Measurements from ENCODE around the gene SRPK3.

SRPK3 gene

GRCh38 chrX:153771415-153772315 is 9.2 kb upstream of the SRPK3 start:
- DNase-seq: no peak

- no peak for DNase-seq
These were observed 8.3 kb upstream of the SRPK3 start for GRCh38 chrX:153772316-153773217.

GRCh38 chrX:153773218-153773611 is 7.6 kb upstream of the SRPK3 start:
- no peak for DNase-seq

- no peak for DNase-seq
These were observed 6.9 kb upstream of the SRPK3 start for GRCh38 chrX:153773741-153774575.

- DNase-seq: peak; percentile 0
These were observed 6.1 kb upstream of the SRPK3 start for GRCh38 chrX:153774576-153775292.

GRCh38 chrX:153775293-153776119 is 5.3 kb upstream of the SRPK3 start:
- no peak for DNase-seq

- DNase-seq: no peak
These were observed 4.7 kb upstream of the SRPK3 start for GRCh38 chrX:153776120-153776599.

GRCh38 chrX:153776611-153777045 is 4.2 kb upstream of the SRPK3 start:
- DNase-seq: no peak

- no peak for DNase-seq
These were observed 3.4 kb upstream of the SRPK3 start for GRCh38 chrX:153777261-153778090.

GRCh38 chrX:153778181-153778580 is 2.7 kb upstream of the SRPK3 start:
- no peak for DNase-seq

GRCh38 chrX:153778684-153779101 is 2.1 kb upstream of the SRPK3 start:
- DNase-seq: no peak

- DNase-seq: no peak
These were observed 757 bp upstream of the SRPK3 start for GRCh38 chrX:153779891-153780677.

- DNase-seq: no peak
These were observed 697 bp downstream of the SRPK3 start for GRCh38 chrX:153781428-153782047.

GRCh38 chrX:153782313-153782712 is 1.5 kb downstream of the SRPK3 start:
- DNase-seq: no peak

- DNase-seq: no peak
These were observed 2.0 kb downstream of the SRPK3 start for GRCh38 chrX:153782871-153783270.

GRCh38 chrX:153783378-153784013 is 2.7 kb downstream of the SRPK3 start:
- no peak for DNase-seq

- no peak for DNase-seq
These were observed 3.6 kb downstream of the SRPK3 start for GRCh38 chrX:153784325-153784967.

GRCh38 chrX:153786669-153787068 is 5.8 kb downstream of the SRPK3 start:
- no peak for DNase-seq
